GM18951 (cell line): Measurements from ENCODE around the gene C3orf70.

Experiments used
- POLR2A ChIP-seq: IDR thresholded peaks from 4 replicates; pipeline ENCODE4 v1.6.1; 2011; ENCODE audit warnings: mild to moderate bottlenecking; ENCODE audit not compliant: insufficient read length, insufficient read depth; ENCODE audit errors: extremely low read depth
- in situ Hi-C: fragments of 300-500 bp; cut with MboI; formaldehyde crosslinking; loops from one replicate; pipeline ENCODE4 v1.12.0; 2022; ENCODE audit warnings: low sequenced_read_pairs, mixed read lengths, inconsistent platforms; ENCODE audit not compliant: unreplicated experiment

C3orf70 gene

DNA sequence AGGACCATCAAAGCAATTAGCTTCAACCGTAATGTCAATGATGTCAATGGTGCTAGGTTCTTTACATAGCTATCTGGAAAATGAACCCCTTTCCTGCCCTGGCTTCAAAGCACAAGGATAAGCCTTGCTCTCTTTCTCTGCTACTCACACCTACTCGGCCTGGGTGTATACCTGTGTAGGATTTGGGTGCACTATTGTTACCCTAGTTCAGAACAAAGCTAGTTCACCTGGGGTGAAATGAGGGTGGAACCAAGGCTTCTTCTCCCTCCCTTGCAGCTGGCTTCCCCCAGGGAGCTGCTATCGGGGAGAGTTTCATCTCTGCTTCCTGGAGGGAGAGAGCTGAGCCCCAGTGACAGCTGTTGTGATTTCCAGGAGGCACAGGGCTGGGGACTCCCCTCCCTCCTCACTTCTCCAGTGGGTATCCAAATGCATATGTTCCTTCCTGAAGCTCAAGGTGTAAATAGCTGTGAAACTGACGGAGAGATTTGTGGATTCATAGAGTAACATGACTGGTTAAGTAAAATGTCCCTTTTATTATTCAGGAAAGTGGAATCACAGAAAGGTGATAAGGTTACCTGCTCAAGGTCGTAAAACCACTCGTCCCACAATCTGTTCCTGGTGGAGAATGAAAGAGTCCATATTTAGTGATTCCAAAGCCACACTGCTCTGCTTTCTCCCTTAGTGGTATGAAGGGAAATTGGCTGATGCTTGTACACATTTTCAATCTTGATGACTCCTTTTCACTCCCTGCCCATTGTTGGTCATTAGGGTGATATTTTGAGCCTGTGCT is 11.8 kb upstream of the C3orf70 start:
- TF ChIP-seq POLR2A: no peak
- in situ Hi-C loops: no loop called here

DNA sequence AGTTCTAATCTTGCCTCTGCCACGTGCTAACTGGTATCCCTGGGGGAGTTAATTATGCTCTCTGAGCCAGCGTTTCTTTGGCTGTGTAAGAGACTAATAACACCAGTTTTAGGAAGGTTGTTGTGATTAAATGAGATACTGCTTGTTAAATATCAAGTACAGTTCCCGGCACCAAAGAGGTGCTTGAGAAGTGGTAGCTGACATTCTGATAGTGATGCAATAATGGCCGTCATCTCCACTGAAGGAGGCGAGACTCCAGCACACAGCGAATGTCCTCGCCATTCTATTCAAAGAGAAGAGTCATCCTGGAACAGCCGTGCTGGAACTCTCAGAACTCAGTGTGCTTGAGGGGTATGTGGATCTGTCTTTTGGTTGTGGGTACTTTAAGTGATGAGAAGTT is 9.8 kb upstream of the C3orf70 start:
- in situ Hi-C loops: no loop called here
- TF ChIP-seq POLR2A: no peak

GRCh38 chr3:185161761-185162160 is 8.9 kb upstream of the C3orf70 start:
- no peak for TF ChIP-seq POLR2A
- in situ Hi-C loops: no loop called here

GRCh38 chr3:185157347-185157746 is 4.5 kb upstream of the C3orf70 start:
- in situ Hi-C loops: no loop called here
- no peak for TF ChIP-seq POLR2A

- in situ Hi-C loops: no loop called here
- no peak for TF ChIP-seq POLR2A
Measured at GRCh38 chr3:185155678-185156077, 2.8 kb upstream of the C3orf70 start.

GRCh38 chr3:185153861-185154629 is 1.2 kb upstream of the C3orf70 start:
- in situ Hi-C loops: no loop called here
- no peak for TF ChIP-seq POLR2A

GRCh38 chr3:185153171-185153771 is 411 bp upstream of the C3orf70 start:
- in situ Hi-C loops: no loop called here
- no peak for TF ChIP-seq POLR2A

GRCh38 chr3:185151964-185152409 is 873 bp downstream of the C3orf70 start:
- TF ChIP-seq POLR2A: no peak
- in situ Hi-C loops: no loop called here

GRCh38 chr3:185151101-185151963 is 1.5 kb downstream of the C3orf70 start:
- in situ Hi-C loops: no loop called here
- no peak for TF ChIP-seq POLR2A

- in situ Hi-C loops: no loop called here
Measured at GRCh38 chr3:185150561-185150960, 2.3 kb downstream of the C3orf70 start.

DNA sequence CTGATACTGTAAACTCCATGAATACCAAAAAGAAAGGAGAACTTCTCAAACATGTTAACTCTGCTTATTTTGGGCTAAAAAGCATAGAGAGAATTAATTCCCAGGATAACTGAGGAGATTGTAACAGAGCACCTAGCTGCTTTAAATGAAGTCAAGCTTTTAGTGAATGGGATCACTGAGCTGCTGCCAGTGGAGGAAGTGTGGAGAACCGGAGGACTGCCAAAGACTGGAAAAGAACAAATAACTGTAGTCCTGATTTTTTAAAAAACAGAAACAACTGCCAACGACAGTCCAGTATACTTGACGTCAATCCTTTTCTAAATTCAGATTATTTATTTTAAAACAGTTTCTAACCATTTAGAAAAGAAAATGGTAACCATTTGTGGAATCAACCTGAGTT is 3.3 kb downstream of the C3orf70 start:
- TF ChIP-seq POLR2A: no peak
- in situ Hi-C loops: no loop called here

More at GRCh38 chr3:185150561-185150960, 2.3 kb downstream of the C3orf70 start:
- no peak for TF ChIP-seq POLR2A

- in situ Hi-C loops: no loop called here
- no peak for TF ChIP-seq POLR2A
Measured at GRCh38 chr3:185145511-185145910, 7.3 kb downstream of the C3orf70 start.

GRCh38 chr3:185144784-185145183 is 8.1 kb downstream of the C3orf70 start:
- no peak for TF ChIP-seq POLR2A
- in situ Hi-C loops: no loop called here
